NCI-H2196 treated with DMSO at 0.1 percent for 48 hours (cell line): ENCODE measurements around the gene FAS.

ENCODE experiments used
- DNase-seq: peaks from one replicate; lab custom pipeline; 2025; ENCODE audit not compliant: unreplicated experiment; lab: John Stamatoyannopoulos, UW

FAS gene

DNA sequence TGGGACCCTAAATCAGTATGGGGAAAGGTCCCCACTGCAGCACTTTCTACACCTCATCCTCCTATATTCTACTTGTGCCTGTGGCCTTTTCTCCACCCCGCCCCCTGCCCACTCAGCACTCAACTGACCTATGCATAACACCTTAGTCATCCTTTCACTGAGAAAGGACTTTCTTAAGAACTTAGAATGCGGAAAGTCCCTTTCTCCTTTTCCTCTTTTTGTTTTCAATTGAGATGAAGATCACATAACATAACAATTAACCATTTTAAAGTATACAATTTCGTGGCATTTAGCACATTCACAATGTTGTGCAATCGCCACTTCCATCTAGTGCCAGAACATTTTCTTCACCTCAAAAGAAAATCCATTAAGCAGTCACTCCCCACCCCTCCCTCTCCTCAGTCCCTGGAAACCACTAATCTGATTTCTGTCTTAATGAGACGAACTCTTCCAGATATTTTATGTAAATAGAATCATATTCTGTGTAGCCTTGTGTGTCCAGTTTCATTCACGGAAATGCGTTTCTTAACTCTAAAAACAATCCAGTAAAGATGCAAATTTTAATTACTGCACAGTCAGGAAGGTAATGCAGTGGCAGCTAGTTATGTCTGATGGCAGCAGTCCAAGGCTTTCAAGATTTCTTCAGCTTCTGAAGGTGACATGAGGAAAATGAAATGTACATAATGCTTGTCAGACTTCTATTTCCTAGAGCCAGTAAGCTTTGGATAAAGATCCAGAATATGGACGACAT is 41.7 kb downstream of the FAS start:
- no peak for DNase-seq

- DNase-seq: no peak
These were observed 44.9 kb downstream of the FAS start for GRCh38 chr10:89035461-89035860.

GRCh38 chr10:89037096-89037495 is 46.5 kb downstream of the FAS start:
- DNase-seq: no peak

DNA sequence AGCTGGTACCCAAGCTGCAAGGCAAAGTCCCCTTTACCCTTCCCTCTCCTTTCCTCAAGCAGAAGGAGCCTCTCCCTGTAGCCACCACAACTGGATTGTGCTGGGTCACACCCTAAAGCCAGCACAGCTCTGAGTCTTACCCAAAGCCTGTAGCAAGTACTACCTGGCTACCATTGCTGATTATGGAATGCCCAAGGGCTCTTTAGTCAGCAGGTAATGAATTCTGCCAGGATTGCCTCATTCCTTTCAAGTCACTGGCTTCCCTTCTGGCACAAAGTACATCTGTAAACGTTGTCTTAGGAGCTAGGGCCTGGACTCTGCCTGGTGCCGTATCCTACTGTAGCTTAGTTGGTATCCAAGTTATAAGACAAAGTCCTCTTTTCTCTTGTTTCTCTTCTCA is 52.0 kb downstream of the FAS start:
- DNase-seq: no peak

GRCh38 chr10:89043052-89043451 is 52.5 kb downstream of the FAS start:
- DNase-seq: no peak

GRCh38 chr10:89047397-89047796 is 56.8 kb downstream of the FAS start:
- no peak for DNase-seq

GRCh38 chr10:89051593-89051992 is 61.0 kb downstream of the FAS start:
- no peak for DNase-seq

DNA sequence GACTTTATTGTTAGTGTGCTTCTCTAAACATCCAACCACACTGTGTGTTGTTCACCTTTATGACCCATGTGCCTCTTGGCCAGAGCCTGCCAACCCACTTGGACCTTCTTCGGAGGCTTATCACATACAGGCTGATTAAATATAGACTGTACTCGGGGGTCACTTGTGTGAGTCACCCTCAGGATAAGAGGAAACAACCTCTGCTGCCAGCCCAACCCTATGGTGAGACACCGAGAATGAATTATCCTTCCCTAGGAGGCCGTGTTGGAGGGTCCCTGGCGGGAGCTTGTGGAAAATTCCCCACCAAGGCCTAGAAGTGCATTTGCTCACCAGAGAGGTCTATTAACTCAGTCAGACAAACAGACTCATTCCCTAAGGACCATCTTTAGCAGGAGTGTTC is 63.0 kb downstream of the FAS start:
- no peak for DNase-seq

DNA sequence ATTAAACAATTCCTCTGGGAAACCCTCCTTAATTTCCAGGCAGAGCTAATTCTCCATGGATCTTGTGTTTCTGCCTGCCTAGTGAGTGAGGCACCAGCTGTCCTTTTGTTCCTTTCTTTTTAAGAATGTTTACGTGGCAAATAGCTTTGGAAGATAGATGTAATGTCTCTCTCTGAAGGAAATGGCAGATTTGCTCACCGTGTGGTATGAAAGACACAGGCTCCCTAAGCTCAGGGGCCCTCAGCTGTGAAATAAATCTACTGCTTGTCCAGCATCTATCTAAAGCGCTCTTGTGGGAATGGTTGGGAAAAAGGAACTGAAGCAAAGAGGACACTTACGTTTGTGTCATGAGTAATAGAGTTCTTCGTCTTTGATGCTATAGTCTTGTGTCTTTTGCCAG is 64.6 kb downstream of the FAS start:
- no peak for DNase-seq

- DNase-seq: no peak
These were observed 72.3 kb downstream of the FAS start for GRCh38 chr10:89062861-89063260.

GRCh38 chr10:89063465-89063864 is 72.9 kb downstream of the FAS start:
- no peak for DNase-seq

DNA sequence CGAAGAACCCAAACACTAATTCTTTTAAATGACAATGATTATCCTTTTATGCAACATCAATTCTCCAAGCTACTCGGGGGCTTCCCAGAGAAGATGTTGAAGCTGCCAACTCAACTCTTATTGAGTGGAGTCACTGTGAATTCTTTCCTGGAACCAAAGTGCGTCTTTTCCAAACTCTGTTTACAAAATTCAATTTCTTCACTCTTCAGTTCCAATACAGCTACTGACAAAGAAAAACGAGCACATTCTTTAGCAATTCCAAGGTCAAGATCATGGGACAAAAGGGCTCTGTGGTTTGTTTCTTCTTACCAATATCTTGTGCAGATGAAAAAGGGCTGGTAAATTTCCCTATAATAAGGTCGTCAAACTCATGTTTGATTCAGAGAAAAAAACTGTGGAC is 74.2 kb downstream of the FAS start:
- no peak for DNase-seq
